WTC11 (cell line): ENCODE results near the gene BOLL. TPM values are rescaled to one million over a fixed set of nuclear protein-coding genes. Genes with fewer than 3 reads are reported as not detected.

Source experiments
- NR2C2 ChIP-seq: sonication (generic); formaldehyde crosslinking; IDR thresholded peaks from 2 replicates; pipeline ENCODE4 v1.8.0; 2022; ENCODE audit warnings: mild to moderate bottlenecking, missing genetic modification reagents
- total RNA-seq: library from RNA; stranded (reverse); gene quantifications from 3 replicates; pipeline ENCODE4 v1.2.3, GENCODE V29; 2021
- TF ChIP-seq, protein P1 (sequence below): sonication (generic); formaldehyde crosslinking; IDR thresholded peaks from 2 replicates; pipeline ENCODE4 v1.8.0; 2022; ENCODE audit warnings: mild to moderate bottlenecking, missing genetic modification reagents

Gene BOLL
- total RNA-seq, 1 experiment from 2014 or later, result 0.13 TPM

DNA sequence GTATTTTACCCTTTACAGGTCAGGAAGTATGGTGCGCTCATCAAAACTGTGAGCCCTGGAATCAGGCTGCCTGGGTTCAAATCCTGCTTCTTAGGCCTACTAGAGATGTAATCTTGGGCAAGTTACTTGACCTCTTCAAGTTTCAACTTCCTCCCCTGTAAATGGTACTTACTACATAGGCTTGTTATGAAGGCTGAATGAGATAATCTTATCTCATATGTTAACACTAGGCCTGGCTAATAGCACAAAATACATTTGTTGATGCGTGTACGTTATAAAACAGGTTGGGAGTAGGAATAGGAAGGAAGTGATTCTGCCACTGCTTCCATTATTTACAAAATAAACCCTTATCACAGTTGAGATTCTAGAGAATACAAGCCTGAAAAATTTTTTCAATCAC is 108.1 kb downstream of the BOLL start (continued):
- TF ChIP-seq NR2C2 (CRISPR knock-in tag), result no peak
- TF ChIP-seq, protein P1, sequence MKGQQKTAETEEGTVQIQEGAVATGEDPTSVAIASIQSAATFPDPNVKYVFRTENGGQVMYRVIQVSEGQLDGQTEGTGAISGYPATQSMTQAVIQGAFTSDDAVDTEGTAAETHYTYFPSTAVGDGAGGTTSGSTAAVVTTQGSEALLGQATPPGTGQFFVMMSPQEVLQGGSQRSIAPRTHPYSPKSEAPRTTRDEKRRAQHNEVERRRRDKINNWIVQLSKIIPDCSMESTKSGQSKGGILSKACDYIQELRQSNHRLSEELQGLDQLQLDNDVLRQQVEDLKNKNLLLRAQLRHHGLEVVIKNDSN (CRISPR knock-in tag), result no peak

Other genes starting within 250 kb of the BOLL start
- 1.1 to 1.9 TPM (median 1.5 TPM) in 3 replicates for gene RFTN2, start 109.7 kb downstream of the BOLL start, total RNA-seq
- gene MARS2, start 80.0 kb downstream of the BOLL start, total RNA-seq, result 24.8 to 32.2 TPM (median 25.6 TPM) in 3 replicates
- gene PLCL1, start 19.3 kb upstream of the BOLL start, total RNA-seq, result 0.05 to 0.11 TPM (median 0.07 TPM) in 3 replicates